Measurements from ENCODE around the gene TANK.
A peak's percentile ranks its signal among the peaks of the same experiment; 100 is the strongest.

- TF ChIP-seq EZH2 (IDR thresholded peaks at IDR 0.05; ENCODE audit: borderline replicate concordance, low read depth, low read length, poor library complexity, severe bottlenecking) (no peak), CTCF (conservative IDR thresholded peaks at IDR 0.05; ENCODE audit: low read depth, low read length) (peak; percentile 73)
These were observed 113.0 kb downstream of the TANK start for GRCh38 chr2:161273038-161273760.
